ENCODE measurements around the gene FOXG1.

DNA sequence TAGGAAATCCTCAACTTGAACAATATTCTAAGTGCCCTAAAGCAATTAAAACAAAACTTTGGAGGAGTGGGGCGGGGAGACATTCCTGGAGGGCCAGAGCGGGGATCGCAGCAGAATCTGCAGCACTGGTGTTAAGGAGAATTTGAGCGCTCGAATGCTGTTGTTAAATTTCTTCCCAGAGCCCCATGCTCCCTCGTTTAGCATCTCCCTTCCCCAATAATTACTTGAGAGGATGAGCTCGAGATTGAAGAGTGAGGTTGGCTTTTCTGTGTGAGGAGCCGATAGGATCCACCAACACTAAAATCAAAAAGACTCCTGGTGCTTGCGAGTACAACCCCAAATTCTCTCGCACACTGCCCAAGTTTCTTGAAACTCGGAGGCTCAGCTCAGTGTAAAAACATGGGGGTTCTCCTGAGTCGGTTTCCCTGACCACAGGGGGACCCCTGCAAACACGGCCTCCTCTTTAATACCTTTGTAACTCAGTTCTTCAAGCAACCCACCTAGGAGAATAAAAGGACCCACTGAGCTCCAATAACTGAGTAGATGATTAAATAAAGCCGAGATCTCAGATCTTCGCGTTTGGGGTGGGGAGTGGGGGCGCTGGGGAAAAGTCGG is 10.2 kb upstream of the FOXG1 start:
- TF ChIP-seq, protein P1, sequence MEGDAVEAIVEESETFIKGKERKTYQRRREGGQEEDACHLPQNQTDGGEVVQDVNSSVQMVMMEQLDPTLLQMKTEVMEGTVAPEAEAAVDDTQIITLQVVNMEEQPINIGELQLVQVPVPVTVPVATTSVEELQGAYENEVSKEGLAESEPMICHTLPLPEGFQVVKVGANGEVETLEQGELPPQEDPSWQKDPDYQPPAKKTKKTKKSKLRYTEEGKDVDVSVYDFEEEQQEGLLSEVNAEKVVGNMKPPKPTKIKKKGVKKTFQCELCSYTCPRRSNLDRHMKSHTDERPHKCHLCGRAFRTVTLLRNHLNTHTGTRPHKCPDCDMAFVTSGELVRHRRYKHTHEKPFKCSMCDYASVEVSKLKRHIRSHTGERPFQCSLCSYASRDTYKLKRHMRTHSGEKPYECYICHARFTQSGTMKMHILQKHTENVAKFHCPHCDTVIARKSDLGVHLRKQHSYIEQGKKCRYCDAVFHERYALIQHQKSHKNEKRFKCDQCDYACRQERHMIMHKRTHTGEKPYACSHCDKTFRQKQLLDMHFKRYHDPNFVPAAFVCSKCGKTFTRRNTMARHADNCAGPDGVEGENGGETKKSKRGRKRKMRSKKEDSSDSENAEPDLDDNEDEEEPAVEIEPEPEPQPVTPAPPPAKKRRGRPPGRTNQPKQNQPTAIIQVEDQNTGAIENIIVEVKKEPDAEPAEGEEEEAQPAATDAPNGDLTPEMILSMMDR (IDR thresholded peaks at IDR 0.05; ENCODE audit: borderline replicate concordance, extremely low read depth, low read length, poor library complexity, severe bottlenecking): no peak
- TF ChIP-seq EZH2 (IDR thresholded peaks at IDR 0.05; ENCODE audit: borderline replicate concordance, low read depth, low read length, severe bottlenecking): no peak
